K562 (cell line): Measurements from ENCODE around the gene RELL2. TPM values are rescaled to one million over a fixed set of nuclear protein-coding genes. Genes with fewer than 3 reads are reported as not detected.

Source experiments
- GATAD2B ChIP-seq: fragments of 450-650 bp; IDR thresholded peaks from 2 replicates; pipeline ENCODE4 v1.6.1; 2017; ENCODE audit warnings: mild to moderate bottlenecking, borderline replicate concordance
- HDAC2 ChIP-seq: fragments of 450-650 bp; IDR thresholded peaks from 2 replicates; pipeline ENCODE4 v1.6.1; 2016; ENCODE audit warnings: mild to moderate bottlenecking
- JUND ChIP-seq, 2 experiments: IDR thresholded peaks; 2 replicates in 1 of 2; 3 replicates in 1 of 2; pipeline ENCODE4 v1.6.1; 2011; ENCODE audit warnings: borderline replicate concordance in 2 of 2, low read depth in 2 of 2, low read length in 2 of 2, improper control_type of control experiment in 1 of 2, missing biosample characterization in 1 of 2, missing genetic modification characterization in 1 of 2, missing genetic modification reagents in 1 of 2
- NR2F6 ChIP-seq: fragments of 450-650 bp; formaldehyde crosslinking; IDR thresholded peaks from 2 replicates; pipeline ENCODE4 v1.4.0; 2020; ENCODE audit warnings: mild to moderate bottlenecking
- RAD21 ChIP-seq, 2 experiments: fragments of 250-450 bp in 1 of 2; fragments of 450-650 bp in 1 of 2; sonication (Bioruptor Pico) in 1 of 2; formaldehyde crosslinking in 1 of 2; IDR thresholded peaks in 1 of 2; conservative IDR thresholded peaks in 1 of 2; 2 replicates each; pipeline versions ENCODE4 v1.4.0 to v1.8.0; 2020 to 2022; ENCODE audit warnings: mild to moderate bottlenecking in 2 of 2, moderate library complexity in 1 of 2
- SPI1 ChIP-seq: IDR thresholded peaks from 2 replicates; pipeline ENCODE4 v1.6.1; 2011; ENCODE audit warnings: low read depth, low read length, control low read depth, borderline replicate concordance
- TBP ChIP-seq: optimal IDR thresholded peaks from 2 replicates; pipeline ENCODE3; 2011; ENCODE audit warnings: low read depth, low read length, improper control_type of control experiment
- TEAD4 ChIP-seq, 2 experiments: sonication (generic) in 1 of 2; formaldehyde crosslinking in 1 of 2; IDR thresholded peaks; 2 replicates each; pipeline versions ENCODE4 v1.6.1 to v1.8.0; 2012 to 2022; ENCODE audit warnings: borderline replicate concordance in 1 of 2, inconsistent platforms in 1 of 2, low read length in 1 of 2, mild to moderate bottlenecking in 1 of 2, missing genetic modification reagents in 1 of 2
- ZNF239 ChIP-seq: fragments of 250-450 bp; sonication (Bioruptor Pico); IDR thresholded peaks from 2 replicates; pipeline ENCODE4 v1.4.0; 2020; ENCODE audit warnings: mild to moderate bottlenecking
- polyA plus RNA-seq, 8 experiments: library from polyadenylated mRNA; depleted of rRNA in 4 of 8; stranded (reverse) in 5 of 8; unstranded in 3 of 8; fragments of >200 nt; fragmentation: Nextera tagmentation in 2 of 8; fragmentation: Illumina TruSeq in 1 of 8; extraction: Ambion mirVana in 2 of 8; extraction: Trizol in 1 of 8; gene quantifications; 2 replicates each; pipeline versions ENCODE4 v1.2.1 to v1.2.3, GENCODE V29; 2011 to 2014; ENCODE audit warnings: inconsistent platforms in 1 of 8, missing spikeins in 1 of 8
- total RNA-seq, 7 experiments: library from RNA; depleted of rRNA in 6 of 7; stranded (reverse); fragments of >200 nt in 6 of 7; fragmentation: Illumina TruSeq in 2 of 7; extraction: Trizol in 2 of 7; gene quantifications; 2 replicates each; pipeline versions ENCODE4 v1.2.1 to v1.2.3, GENCODE V29; 2011 to 2021; ENCODE audit warnings: low replicate concordance in 1 of 7
- TF ChIP-seq, protein P1 (sequence below), 3 experiments: IDR thresholded peaks in 2 of 3; conservative IDR thresholded peaks in 1 of 3; 2 replicates each; pipeline ENCODE4 v1.5.1; 2011 to 2012; ENCODE audit warnings: low read length in 3 of 3, mild to moderate bottlenecking in 3 of 3, control low read depth in 2 of 3, improper control_type of control experiment in 1 of 3, inconsistent platforms in 1 of 3, low read depth in 1 of 3, mixed read lengths in 1 of 3, moderate library complexity in 1 of 3; ENCODE audit not compliant: insufficient read depth in 2 of 3
- TF ChIP-seq, protein P2 (sequence below): sonication (generic); formaldehyde crosslinking; IDR thresholded peaks from 2 replicates; pipeline ENCODE4 v1.8.1; 2022; ENCODE audit warnings: missing genetic modification reagents
- TF ChIP-seq, protein P3 (sequence below), 2 experiments: fragments of 450-650 bp; IDR thresholded peaks; 2 replicates each; pipeline ENCODE4 v1.6.1; 2016; ENCODE audit warnings: mild to moderate bottlenecking in 2 of 2, borderline replicate concordance in 1 of 2, low read depth in 1 of 2, moderate library complexity in 1 of 2

RELL2 gene
- total and polyA plus RNA-seq, 9 of the 15 experiments (the other 6 are each of a cell fraction or from before 2014, with no cell fraction given), result 0.06 to 36.0 (median 14.3) TPM

DNA sequence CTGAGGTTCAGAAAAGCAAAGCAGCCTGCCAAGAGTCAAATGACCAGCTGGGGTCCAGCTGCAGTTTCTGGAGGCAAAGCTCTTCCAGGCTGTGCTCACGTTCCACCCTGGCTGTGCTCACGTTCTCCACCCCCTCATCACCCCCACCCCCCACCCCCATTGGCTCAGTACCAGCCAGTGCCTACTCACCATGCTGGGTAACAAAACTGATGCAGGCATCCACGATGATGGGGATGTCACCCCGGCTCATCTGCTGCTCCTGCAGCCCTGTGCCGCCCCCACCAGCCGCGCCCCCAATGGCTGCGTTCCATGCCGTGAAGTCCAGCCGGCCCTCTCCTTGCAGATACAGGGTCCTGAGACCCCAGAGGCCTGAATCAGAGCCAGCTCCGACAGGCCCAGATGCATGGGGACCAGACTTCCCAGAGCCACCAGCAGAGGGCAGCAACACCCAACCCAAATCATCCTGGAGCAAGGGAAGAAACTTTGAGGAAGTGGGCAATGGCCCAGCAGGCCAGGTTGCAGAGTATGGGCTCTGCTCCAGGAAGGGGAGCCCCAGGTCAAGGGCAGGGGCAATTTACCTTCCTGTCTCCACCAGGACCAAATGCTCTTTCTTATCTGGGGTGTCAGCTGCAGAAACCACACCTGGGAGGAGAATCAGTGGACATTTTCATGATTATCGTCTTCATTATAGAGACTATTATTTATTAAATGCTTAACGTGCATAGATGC lies 28.1 kb downstream of the RELL2 start (continued):
- TF ChIP-seq, protein P1, sequence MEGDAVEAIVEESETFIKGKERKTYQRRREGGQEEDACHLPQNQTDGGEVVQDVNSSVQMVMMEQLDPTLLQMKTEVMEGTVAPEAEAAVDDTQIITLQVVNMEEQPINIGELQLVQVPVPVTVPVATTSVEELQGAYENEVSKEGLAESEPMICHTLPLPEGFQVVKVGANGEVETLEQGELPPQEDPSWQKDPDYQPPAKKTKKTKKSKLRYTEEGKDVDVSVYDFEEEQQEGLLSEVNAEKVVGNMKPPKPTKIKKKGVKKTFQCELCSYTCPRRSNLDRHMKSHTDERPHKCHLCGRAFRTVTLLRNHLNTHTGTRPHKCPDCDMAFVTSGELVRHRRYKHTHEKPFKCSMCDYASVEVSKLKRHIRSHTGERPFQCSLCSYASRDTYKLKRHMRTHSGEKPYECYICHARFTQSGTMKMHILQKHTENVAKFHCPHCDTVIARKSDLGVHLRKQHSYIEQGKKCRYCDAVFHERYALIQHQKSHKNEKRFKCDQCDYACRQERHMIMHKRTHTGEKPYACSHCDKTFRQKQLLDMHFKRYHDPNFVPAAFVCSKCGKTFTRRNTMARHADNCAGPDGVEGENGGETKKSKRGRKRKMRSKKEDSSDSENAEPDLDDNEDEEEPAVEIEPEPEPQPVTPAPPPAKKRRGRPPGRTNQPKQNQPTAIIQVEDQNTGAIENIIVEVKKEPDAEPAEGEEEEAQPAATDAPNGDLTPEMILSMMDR (IDR thresholded peaks at IDR 0.05 in 2 of 3, conservative IDR thresholded peaks at IDR 0.05 in 1 of 3; ENCODE audit: insufficient read depth in 2 of 3, low read depth in 1 of 3, low read length in 3 of 3), result peak; percentile 90 to 93 (median 91)
- TF ChIP-seq HDAC2 (no peak), JUND (IDR thresholded peaks at IDR 0.05; ENCODE audit: borderline replicate concordance, low read depth, low read length) (0 out of 2 replicates have a peak, but pooled peaks have one; percentile 50), JUND (tag; IDR thresholded peaks at IDR 0.05; ENCODE audit: borderline replicate concordance, low read depth, low read length) (no peak; the same call in 2 of the 3 replicates), NR2F6 (CRISPR knock-in tag) (no peak), ZNF239 (CRISPR knock-in tag) (0 out of 2 replicates have a peak, but pooled peaks have one; percentile 13), RAD21 (CRISPR knock-in tag; conservative IDR thresholded peaks at IDR 0.05 in 1 of 2, IDR thresholded peaks at IDR 0.05 in 1 of 2) (peak; percentile 88 to 89), TBP (peak; percentile 27), GATAD2B (peak; percentile 14; the same call in 1 of the 2 replicates), SPI1 (peak; percentile 99), TEAD4 (IDR thresholded peaks at IDR 0.05; ENCODE audit: low read length) (peak; percentile 32; the same call in 1 of the 2 replicates), TEAD4 (CRISPR knock-in tag; IDR thresholded peaks at IDR 0.05; ENCODE audit: borderline replicate concordance) (no peak)
- TF ChIP-seq, protein P2, sequence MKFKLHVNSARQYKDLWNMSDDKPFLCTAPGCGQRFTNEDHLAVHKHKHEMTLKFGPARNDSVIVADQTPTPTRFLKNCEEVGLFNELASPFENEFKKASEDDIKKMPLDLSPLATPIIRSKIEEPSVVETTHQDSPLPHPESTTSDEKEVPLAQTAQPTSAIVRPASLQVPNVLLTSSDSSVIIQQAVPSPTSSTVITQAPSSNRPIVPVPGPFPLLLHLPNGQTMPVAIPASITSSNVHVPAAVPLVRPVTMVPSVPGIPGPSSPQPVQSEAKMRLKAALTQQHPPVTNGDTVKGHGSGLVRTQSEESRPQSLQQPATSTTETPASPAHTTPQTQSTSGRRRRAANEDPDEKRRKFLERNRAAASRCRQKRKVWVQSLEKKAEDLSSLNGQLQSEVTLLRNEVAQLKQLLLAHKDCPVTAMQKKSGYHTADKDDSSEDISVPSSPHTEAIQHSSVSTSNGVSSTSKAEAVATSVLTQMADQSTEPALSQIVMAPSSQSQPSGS (CRISPR knock-in tag), result no peak
- TF ChIP-seq, protein P3, sequence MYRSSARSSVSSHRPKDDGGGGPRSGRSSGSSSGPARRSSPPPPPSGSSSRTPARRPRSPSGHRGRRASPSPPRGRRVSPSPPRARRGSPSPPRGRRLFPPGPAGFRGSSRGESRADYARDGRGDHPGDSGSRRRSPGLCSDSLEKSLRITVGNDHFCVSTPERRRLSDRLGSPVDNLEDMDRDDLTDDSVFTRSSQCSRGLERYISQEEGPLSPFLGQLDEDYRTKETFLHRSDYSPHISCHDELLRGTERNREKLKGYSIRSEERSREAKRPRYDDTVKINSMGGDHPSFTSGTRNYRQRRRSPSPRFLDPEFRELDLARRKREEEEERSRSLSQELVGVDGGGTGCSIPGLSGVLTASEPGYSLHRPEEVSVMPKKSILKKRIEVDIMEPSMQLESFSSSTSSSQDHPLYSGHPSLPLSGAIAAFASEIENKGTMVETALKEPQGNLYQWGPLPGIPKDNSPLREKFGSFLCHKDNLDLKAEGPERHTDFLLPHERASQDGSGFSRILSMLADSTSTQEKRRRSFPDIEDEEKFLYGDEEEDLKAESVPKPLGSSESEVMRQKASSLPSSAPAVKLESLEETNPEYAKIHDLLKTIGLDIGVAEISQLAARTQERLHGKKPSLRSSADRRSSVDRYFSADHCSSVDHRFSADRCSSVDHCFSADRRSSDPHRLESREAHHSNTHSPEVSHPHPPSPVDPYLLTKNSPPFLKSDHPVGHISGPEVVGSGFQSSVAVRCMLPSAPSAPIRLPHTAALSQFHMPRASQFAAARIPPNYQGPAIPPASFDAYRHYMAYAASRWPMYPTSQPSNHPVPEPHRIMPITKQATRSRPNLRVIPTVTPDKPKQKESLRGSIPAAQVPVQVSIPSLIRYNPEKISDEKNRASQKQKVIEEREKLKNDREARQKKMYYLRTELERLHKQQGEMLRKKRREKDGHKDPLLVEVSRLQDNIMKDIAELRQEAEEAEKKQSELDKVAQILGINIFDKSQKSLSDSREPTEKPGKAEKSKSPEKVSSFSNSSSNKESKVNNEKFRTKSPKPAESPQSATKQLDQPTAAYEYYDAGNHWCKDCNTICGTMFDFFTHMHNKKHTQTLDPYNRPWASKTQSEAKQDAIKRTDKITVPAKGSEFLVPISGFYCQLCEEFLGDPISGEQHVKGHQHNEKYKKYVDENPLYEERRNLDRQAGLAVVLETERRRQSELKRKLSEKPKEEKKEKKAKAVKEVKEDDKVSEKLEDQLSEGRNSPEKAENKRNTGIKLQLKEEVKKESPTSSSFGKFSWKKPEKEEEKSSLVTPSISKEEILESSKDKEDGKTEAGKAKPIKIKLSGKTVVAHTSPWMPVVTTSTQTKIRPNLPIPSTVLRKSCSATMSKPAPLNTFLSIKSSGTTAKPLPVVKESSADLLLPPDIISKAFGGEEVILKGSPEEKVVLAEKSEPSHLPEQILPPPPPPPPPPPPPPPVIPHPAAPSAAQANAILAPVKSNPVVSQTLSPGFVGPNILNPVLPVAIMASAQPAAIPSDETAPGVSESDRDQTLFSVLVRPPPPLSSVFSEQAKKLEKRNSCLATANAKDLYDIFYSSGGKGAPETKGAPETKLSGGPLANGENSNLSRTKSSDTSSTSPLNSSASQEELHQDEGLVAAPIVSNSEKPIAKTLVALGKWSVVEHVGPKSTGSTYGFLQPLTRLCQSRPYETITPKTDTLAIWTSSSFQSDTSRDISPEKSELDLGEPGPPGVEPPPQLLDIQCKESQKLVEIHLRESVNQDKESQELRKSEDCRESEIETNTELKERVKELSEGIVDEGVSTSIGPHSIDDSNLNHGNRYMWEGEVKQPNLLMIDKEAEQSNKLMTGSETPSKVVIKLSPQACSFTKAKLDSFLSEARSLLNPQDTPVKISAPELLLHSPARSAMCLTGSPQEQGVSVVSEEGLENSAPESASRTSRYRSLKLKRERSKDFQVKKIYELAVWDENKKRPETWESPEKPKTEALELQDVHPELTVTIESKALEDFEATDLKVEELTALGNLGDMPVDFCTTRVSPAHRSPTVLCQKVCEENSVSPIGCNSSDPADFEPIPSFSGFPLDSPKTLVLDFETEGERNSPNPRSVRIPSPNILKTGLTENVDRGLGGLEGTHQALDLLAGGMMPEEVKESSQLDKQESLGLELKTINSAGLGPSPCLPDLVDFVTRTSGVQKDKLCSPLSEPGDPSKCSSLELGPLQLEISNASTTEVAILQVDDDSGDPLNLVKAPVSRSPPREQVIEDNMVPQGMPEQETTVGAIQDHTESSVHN (IDR thresholded peaks at IDR 0.05; ENCODE audit: borderline replicate concordance in 1 of 2, low read depth in 1 of 2), result no peak
